ENCODE results near the gene SLC22A3.
A peak's percentile ranks its signal among the peaks of the same experiment; 100 is the strongest.
"Not testable (repeated sequence)": the region's sequence is repeated elsewhere in the genome, so short reads cannot be mapped to it uniquely, and the experiment has no call there.

SLC22A3 gene

GRCh38 chr6:160445130-160445529 is 97.0 kb downstream of the SLC22A3 start:
- no peak for TF ChIP-seq CTCF (IDR thresholded peaks at IDR 0.05; ENCODE audit: control extremely low read depth, extremely low read depth, low read depth, missing control alignments)
- no peak for DNase-seq (ENCODE audit: extremely low spot score)
- ChIA-PET CTCF (interaction anchor here (3.1 kb wide), 1 partner anchor 10 kb away, joined by 16 read pairs; no protein-coding TSS in a partner anchor), POLR2A (no interaction called here)

GRCh38 chr6:160447350-160447749 is 99.2 kb downstream of the SLC22A3 start:
- CTCF ChIA-PET = interaction anchor here (3.1 kb wide), 1 partner anchor 8 kb away, joined by 16 read pairs; no protein-coding TSS in a partner anchor
- no peak for DNase-seq (ENCODE audit: extremely low spot score)
- TF ChIP-seq CTCF (IDR thresholded peaks at IDR 0.05; ENCODE audit: control extremely low read depth, extremely low read depth, low read depth, missing control alignments) = no peak
- POLR2A ChIA-PET = no interaction called here

- DNase-seq (ENCODE audit: extremely low spot score); POLR2A ChIA-PET; CTCF ChIA-PET: not testable (repeated sequence)
Observed at GRCh38 chr6:160449787-160450186, 101.6 kb downstream of the SLC22A3 start.

- DNase-seq (ENCODE audit: extremely low spot score) = no peak
- ChIA-PET CTCF (interaction anchor here (0.7 to 1.8 kb wide), 3 partner anchors 16 to 796 kb away, joined by 3 to 6 read pairs (median 4); no protein-coding TSS in a partner anchor), POLR2A (no interaction called here)
- no peak for TF ChIP-seq CTCF (IDR thresholded peaks at IDR 0.05; ENCODE audit: control extremely low read depth, extremely low read depth, low read depth, missing control alignments)
Observed at GRCh38 chr6:160450849-160451248, 102.7 kb downstream of the SLC22A3 start.

GRCh38 chr6:160454303-160454702 is 106.1 kb downstream of the SLC22A3 start:
- CTCF ChIA-PET = interaction anchor here (1.0 to 2.7 kb wide), 4 partner anchors 8 to 317 kb away, joined by 3 to 29 read pairs (median 10); no protein-coding TSS in a partner anchor
- TF ChIP-seq CTCF (IDR thresholded peaks at IDR 0.05; ENCODE audit: control extremely low read depth, extremely low read depth, low read depth, missing control alignments) = no peak
- POLR2A ChIA-PET = no interaction called here
- no peak for DNase-seq (ENCODE audit: extremely low spot score)

GRCh38 chr6:160455081-160455480 is 106.9 kb downstream of the SLC22A3 start:
- CTCF ChIA-PET = interaction anchor here (0.6 to 3.6 kb wide), 36 partner anchors 9 to 1202 kb away, joined by 3 to 49 read pairs (median 3); no protein-coding TSS in a partner anchor
- POLR2A ChIA-PET = no interaction called here
- TF ChIP-seq CTCF (IDR thresholded peaks at IDR 0.05; ENCODE audit: control extremely low read depth, extremely low read depth, low read depth, missing control alignments) = no peak
- no peak for DNase-seq (ENCODE audit: extremely low spot score)

- DNase-seq (ENCODE audit: extremely low spot score) = peak; percentile 67
- POLR2A ChIA-PET = no interaction called here
- CTCF ChIA-PET = interaction anchor here (0.6 to 3.6 kb wide), 36 partner anchors 9 to 1203 kb away, joined by 3 to 49 read pairs (median 3); no protein-coding TSS in a partner anchor
- peak; percentile 93 for TF ChIP-seq CTCF (IDR thresholded peaks at IDR 0.05; ENCODE audit: control extremely low read depth, extremely low read depth, low read depth, missing control alignments)
Observed at GRCh38 chr6:160455541-160456213, 107.5 kb downstream of the SLC22A3 start.

Measured in GM10248 (cell line).